Measurements from ENCODE around the gene AQP3. TPM values are rescaled to one million over a fixed set of nuclear protein-coding genes. Genes with fewer than 3 reads are reported as not detected.

Gene AQP3
- total RNA-seq, 2 experiments from 2014 or later = 99.8 to 106 TPM

GRCh38 chr9:33437898-33438297, 9.5 kb downstream of the AQP3 start:
- H3K36me3 Mint-ChIP-seq (ENCODE audit: low read depth) = peaks cover 31% of the 10 kb centered on the region
- POLR2A ChIA-PET = interaction anchor here (1.8 to 3.0 kb wide), 2 partner anchors 9 to 22 kb away, joined by 7 to 14 read pairs; partner anchors contain the start of gene AQP3

GRCh38 chr9:33437205-33437604, 10.2 kb downstream of the AQP3 start:
- peaks cover 22% of the 10 kb centered on the region for H3K36me3 ChIP-seq (ENCODE audit: insufficient read depth, low read length)
- H3K27ac Mint-ChIP-seq = no peak overlapping the region
- POLR2A ChIA-PET = interaction anchor here (1.8 to 3.0 kb wide), 2 partner anchors 10 to 21 kb away, joined by 7 to 14 read pairs; partner anchors contain the start of gene AQP3
- no peak overlapping the region for H3K4me3 Mint-ChIP-seq
- intact Hi-C loops (cut with DNase I, micrococcal nuclease) = no loop called here
- peaks cover 22% of the 10 kb centered on the region for H3K4me1 Mint-ChIP-seq (ENCODE audit: low read depth)
- DNase-seq (no peak), ATAC-seq (ENCODE audit: poor library complexity) (no peak)
- peaks cover 24% of the 10 kb centered on the region for H3K36me3 Mint-ChIP-seq (ENCODE audit: low read depth)
- H3K4me1 ChIP-seq (ENCODE audit: insufficient read depth, low read length) = peaks cover 23% of the 10 kb centered on the region
- no peaks in the 10 kb centered on the region for H3K9me3 Mint-ChIP-seq
- no peak for TF ChIP-seq CTCF (IDR thresholded peaks at IDR 0.05)
- H3K9me3 ChIP-seq (ENCODE audit: control insufficient read depth in 1 of 2, insufficient read depth in 1 of 2, low read length in 2 of 2) = no peaks in the 10 kb centered on the region
- H3K4me3 ChIP-seq (ENCODE audit: low read length) = no peak overlapping the region
- H3K27me3 Mint-ChIP-seq = no peaks in the 10 kb centered on the region
- H3K27ac ChIP-seq (ENCODE audit: low read depth in 1 of 2, low read length in 2 of 2) = no peak overlapping the region
- no peaks in the 10 kb centered on the region for H3K27me3 ChIP-seq (ENCODE audit: control insufficient read depth in 1 of 2, insufficient read depth in 2 of 2, low read length in 2 of 2)
- CTCF ChIA-PET = interaction anchor here (1.5 to 1.7 kb wide), 2 partner anchors 22 to 29 kb away, joined by 4 to 7 read pairs; no protein-coding TSS in a partner anchor

More at GRCh38 chr9:33437898-33438297, 9.5 kb downstream of the AQP3 start:
- Histone ChIP-seq H3K4me1 (ENCODE audit: insufficient read depth, low read length) (peaks cover 29% of the 10 kb centered on the region), H3K9me3 (ENCODE audit: control insufficient read depth in 1 of 2, insufficient read depth in 1 of 2, low read length in 2 of 2) (no peaks in the 10 kb centered on the region), H3K4me3 (ENCODE audit: low read length) (no peak overlapping the region), H3K27me3 (ENCODE audit: control insufficient read depth in 1 of 2, insufficient read depth in 2 of 2, low read length in 2 of 2) (no peaks in the 10 kb centered on the region), H3K36me3 (ENCODE audit: insufficient read depth, low read length) (peaks cover 29% of the 10 kb centered on the region), H3K27ac (ENCODE audit: low read depth in 1 of 2, low read length in 2 of 2) (no peak overlapping the region)
- no peak for ATAC-seq (ENCODE audit: poor library complexity)
- no peaks in the 10 kb centered on the region for H3K27me3 Mint-ChIP-seq
- intact Hi-C loops (cut with DNase I, micrococcal nuclease) = no loop called here
- TF ChIP-seq CTCF (IDR thresholded peaks at IDR 0.05) = no peak
- peak overlapping the region; percentile 10 for H3K27ac Mint-ChIP-seq
- CTCF ChIA-PET = interaction anchor here (1.7 kb wide), 1 partner anchor 22 kb away, joined by 7 read pairs; no protein-coding TSS in a partner anchor
- H3K9me3 Mint-ChIP-seq = no peaks in the 10 kb centered on the region
- H3K4me3 Mint-ChIP-seq = no peak overlapping the region
- H3K4me1 Mint-ChIP-seq (ENCODE audit: low read depth) = peaks cover 25% of the 10 kb centered on the region
- no peak for DNase-seq

GRCh38 chr9:33436445-33436844, 10.9 kb downstream of the AQP3 start:
- DNase-seq (peak in 1 of 14 experiments; percentile 2), ATAC-seq (ENCODE audit: poor library complexity) (no peak)
- no peaks in the 10 kb centered on the region for H3K27me3 Mint-ChIP-seq
- peaks cover 16% of the 10 kb centered on the region for H3K4me1 ChIP-seq (ENCODE audit: insufficient read depth, low read length)
- H3K4me3 ChIP-seq (ENCODE audit: low read length) = no peak overlapping the region
- H3K36me3 ChIP-seq (ENCODE audit: insufficient read depth, low read length) = peaks cover 14% of the 10 kb centered on the region
- no peak for TF ChIP-seq CTCF (IDR thresholded peaks at IDR 0.05)
- ChIA-PET POLR2A (no interaction called here), CTCF (interaction anchor here (1.5 kb wide), 1 partner anchor 30 kb away, joined by 4 read pairs; no protein-coding TSS in a partner anchor)
- H3K9me3 ChIP-seq (ENCODE audit: control insufficient read depth in 1 of 2, insufficient read depth in 1 of 2, low read length in 2 of 2) = no peaks in the 10 kb centered on the region
- intact Hi-C loops (cut with DNase I, micrococcal nuclease) = no loop called here
- H3K9me3 Mint-ChIP-seq = no peaks in the 10 kb centered on the region
- no peak overlapping the region for H3K27ac Mint-ChIP-seq
- H3K27ac ChIP-seq (ENCODE audit: low read depth in 1 of 2, low read length in 2 of 2) = no peak overlapping the region
- H3K4me3 Mint-ChIP-seq = no peak overlapping the region
- no peaks in the 10 kb centered on the region for H3K27me3 ChIP-seq (ENCODE audit: control insufficient read depth in 1 of 2, insufficient read depth in 2 of 2, low read length in 2 of 2)
- H3K4me1 Mint-ChIP-seq (ENCODE audit: low read depth) = peaks cover 20% of the 10 kb centered on the region
- peaks cover 16% of the 10 kb centered on the region for H3K36me3 Mint-ChIP-seq (ENCODE audit: low read depth)
